CD4-positive, alpha-beta T cell treated with Interleukin-12 subunit alpha and Interleukin-12 subunit beta, for 1 hour (primary cell): ENCODE measurements around the gene OAT.

Experiments
- DNase-seq: peaks from one replicate; pipeline ENCODE4 v3.0.0-alpha.2; 2020

Gene OAT

DNA sequence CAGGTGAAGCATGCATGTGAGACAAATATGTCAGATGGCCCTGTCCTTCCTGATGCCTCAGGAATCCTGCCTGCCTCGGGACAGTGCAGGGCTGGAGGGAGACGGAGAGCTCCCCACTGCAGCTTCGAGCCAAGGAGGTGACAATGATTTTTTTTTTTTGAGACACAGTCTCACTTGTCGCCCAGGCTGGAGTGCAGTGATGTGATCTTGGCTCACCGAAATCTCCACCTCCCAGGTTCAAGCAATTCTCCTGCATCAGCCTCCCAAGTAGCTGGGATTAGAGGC lies 68.8 kb downstream of the OAT start:
- no peak for DNase-seq

DNA sequence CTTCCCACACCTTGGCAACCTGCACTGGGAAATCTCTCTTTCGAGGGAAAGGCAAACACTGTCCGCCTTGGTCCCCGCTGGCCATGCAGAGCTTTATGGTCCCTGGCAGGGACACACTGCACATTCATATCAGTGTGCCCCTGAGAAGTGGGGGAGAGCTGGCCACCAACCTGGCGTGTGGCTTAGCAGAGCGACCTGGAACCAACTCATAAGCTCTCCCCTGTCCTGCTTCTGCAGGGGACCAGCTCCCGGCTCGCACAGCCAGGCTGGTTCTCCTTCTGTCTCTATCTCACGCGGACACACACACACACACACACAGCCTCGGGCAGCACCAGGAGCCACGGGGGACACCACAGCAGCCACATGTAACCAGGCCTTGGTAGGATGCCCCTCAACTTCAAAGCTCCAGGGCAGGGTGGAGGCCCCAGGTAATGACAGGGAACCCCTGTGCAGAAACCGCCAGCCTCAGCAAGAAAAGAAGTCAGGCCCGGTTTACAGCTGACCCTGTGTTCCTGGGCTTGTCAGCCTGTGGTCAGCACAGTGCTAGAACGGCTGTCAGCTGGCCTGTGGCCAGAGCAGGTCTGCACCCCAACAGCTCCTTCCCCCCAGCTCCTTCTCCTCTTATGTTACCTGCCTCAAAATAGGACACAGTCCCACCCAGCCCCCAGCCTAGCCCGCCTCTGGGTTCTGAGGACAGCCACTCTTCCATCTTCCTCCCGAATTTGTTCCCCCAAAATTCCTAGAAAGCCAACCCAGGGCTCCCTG lies 69.3 kb downstream of the OAT start:
- DNase-seq: no peak

DNA sequence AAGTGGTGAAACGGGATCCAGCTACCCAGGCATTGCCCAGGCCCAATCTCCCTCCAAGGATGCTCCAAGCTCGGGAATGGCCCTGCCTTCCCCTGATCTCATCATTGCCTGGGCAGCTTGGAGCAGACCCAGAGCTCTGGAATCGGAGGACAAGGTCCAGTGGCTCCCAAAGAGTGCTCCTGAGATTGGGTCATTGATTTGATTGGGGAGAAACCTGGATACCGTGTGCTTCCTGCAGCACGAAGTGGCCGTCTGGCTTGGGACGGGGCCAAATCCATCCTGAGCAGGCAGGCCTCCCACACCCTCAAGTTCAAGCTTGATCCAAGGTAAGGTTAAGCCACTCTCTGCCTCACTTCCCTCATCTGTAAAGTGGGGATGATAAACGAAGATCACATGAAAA lies 69.9 kb downstream of the OAT start:
- DNase-seq: no peak

DNA sequence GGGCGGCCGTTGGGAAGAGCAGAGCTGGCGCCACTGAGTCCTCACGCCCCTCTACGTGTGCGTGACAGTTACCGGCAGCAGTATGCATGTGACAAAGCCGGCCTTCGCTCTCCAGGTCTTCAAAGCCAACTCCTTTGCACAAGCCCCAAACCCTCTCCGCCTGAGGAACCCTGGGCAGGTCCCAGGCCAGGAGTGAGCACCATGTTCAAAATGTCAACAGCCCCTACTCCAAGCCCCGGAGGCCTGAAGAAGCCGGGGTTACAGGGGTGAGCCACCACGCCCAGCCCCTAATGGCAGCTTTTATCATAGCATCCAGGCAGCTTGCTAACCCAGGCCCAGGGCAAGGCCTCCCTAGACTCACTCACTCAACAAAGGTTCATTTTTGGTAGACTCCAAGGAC lies 70.8 kb downstream of the OAT start:
- DNase-seq: no peak
